Ascending aorta (tissue), 2 donors: ENCODE measurements around the gene GGACT. TPM values are rescaled to one million over a fixed set of nuclear protein-coding genes. Genes with fewer than 3 reads are reported as not detected.
A peak's percentile ranks its signal among the peaks of the same experiment; 100 is the strongest.

Source experiments
- DNase-seq, 2 donors: peaks; one replicate each; pipeline ENCODE4 v3.0.0-alpha.2; 2019; ENCODE audit warnings: low spot score in 2 of 2
- H3K27ac ChIP-seq, 2 donors: fragments of 200-600 bp; sonication (generic); one replicate each; pipeline ENCODE4 v1.5.1; 2016 to 2017; ENCODE audit warnings: mild to moderate bottlenecking in 1 of 2
- H3K27me3 ChIP-seq: fragments of 200-600 bp; sonication (generic); one replicate; pipeline ENCODE4 v1.5.1; 2017
- H3K36me3 ChIP-seq, 2 donors: fragments of 200-600 bp; sonication (generic); one replicate each; pipeline ENCODE4 v1.5.1; 2016
- H3K4me1 ChIP-seq, 2 donors: fragments of 200-600 bp; sonication (generic); one replicate each; pipeline ENCODE4 v1.5.1; 2016 to 2017; ENCODE audit warnings: mild to moderate bottlenecking in 1 of 2
- H3K4me3 ChIP-seq, 2 donors: fragments of 200-600 bp; sonication (generic); one replicate each; pipeline ENCODE4 v1.5.1; 2016 to 2017; ENCODE audit warnings: mild to moderate bottlenecking in 1 of 2
- H3K9me3 ChIP-seq, 2 donors: fragments of 200-600 bp; sonication (generic); one replicate each; pipeline ENCODE4 v1.5.1; 2016
- intact Hi-C: fragments of 100-400 bp; cut with DNase I; formaldehyde crosslinking; loops from one replicate; pipeline ENCODE4 v1.15.1; 2023
- total RNA-seq: library from RNA; depleted of rRNA; stranded (reverse); fragments of >200 nt; gene quantifications from one replicate; pipeline ENCODE4 v1.1.0, GENCODE V29; 2016
- TF ChIP-seq, protein P1 (sequence below), 3 experiments: fragments of 200-600 bp in 2 of 3; fragments of 450-650 bp in 1 of 3; sonication (generic) in 2 of 3; IDR thresholded peaks; one replicate each; pipeline ENCODE4 v1.5.1; 2016 to 2019; ENCODE audit warnings: antibody characterized with exemption in 3 of 3, mild to moderate bottlenecking in 1 of 3, moderate library complexity in 1 of 3

The GGACT gene
- total RNA-seq, 1 donor from 2014 or later, result 1.2 TPM

DNA sequence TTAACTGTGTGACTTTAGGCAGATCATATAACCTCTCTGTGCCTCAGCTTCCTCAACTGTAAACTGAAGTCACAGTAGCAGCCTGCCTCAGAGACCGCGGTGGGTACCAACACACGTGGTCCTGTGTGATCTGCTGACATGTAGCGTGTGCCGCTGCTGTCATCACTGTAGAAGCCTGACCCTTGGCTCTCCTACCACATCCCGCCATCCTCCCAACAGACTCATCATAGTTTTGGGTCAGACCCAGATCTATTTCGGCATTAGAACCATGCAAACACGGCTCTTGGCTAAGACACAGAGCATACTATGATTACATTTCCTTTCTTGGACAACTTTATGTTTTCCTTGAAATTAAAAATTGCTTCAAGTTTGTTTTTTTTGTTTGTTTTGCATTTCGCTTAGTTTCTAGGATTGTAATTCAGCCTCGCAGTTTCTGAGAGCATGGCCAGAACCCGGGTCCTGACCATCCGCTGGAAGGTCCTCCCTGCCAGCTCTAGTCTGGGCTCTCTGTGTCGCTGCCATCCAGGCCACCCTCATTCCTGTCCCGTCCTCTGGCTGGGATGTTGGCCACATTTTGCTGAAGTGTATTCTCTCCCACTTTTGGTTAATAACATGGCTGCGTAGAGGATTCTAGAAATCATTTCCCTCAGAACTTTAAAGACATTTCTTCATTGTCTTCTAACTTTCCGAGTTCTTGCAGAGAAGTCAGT, 53.0 kb downstream of the GGACT start:
- Histone ChIP-seq H3K27ac (peak overlapping the region in 1 of 2 donors; percentile 18), H3K27me3 (no peaks in the 10 kb centered on the region), H3K4me1 (no peaks in the 10 kb centered on the region), H3K36me3 (peaks cover 0 to 22% of the 10 kb centered on the region in 2 donors), H3K4me3 (no peak overlapping the region), H3K9me3 (no peaks in the 10 kb centered on the region)
- intact Hi-C loops, result no loop called here
- TF ChIP-seq, protein P1, sequence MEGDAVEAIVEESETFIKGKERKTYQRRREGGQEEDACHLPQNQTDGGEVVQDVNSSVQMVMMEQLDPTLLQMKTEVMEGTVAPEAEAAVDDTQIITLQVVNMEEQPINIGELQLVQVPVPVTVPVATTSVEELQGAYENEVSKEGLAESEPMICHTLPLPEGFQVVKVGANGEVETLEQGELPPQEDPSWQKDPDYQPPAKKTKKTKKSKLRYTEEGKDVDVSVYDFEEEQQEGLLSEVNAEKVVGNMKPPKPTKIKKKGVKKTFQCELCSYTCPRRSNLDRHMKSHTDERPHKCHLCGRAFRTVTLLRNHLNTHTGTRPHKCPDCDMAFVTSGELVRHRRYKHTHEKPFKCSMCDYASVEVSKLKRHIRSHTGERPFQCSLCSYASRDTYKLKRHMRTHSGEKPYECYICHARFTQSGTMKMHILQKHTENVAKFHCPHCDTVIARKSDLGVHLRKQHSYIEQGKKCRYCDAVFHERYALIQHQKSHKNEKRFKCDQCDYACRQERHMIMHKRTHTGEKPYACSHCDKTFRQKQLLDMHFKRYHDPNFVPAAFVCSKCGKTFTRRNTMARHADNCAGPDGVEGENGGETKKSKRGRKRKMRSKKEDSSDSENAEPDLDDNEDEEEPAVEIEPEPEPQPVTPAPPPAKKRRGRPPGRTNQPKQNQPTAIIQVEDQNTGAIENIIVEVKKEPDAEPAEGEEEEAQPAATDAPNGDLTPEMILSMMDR (IDR thresholded peaks at IDR 0.05), result no peak
- DNase-seq, result peak in 1 of 2 donors; percentile 24

DNA sequence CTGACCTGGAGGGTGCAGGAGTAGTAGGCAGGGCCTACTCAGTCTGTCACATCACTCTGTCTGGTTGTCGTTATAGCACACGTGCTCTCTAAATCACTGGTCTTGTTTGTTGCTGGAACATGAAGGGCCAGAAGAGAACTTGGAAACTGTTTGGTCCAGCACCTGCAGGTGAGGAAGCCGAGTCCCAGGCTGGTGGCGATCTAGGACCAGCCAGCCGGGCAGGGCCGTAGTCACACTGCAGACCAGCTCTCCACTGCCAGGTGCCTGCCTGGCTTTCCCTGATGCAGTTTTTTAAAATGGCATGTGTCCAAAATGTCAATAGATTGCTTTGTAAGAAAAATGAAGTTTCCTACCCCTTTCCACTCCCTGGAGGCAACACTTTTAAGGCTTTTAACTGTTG, 53.7 kb downstream of the GGACT start:
- no peaks in the 10 kb centered on the region for H3K27me3 ChIP-seq
- no peaks in the 10 kb centered on the region for H3K4me1 ChIP-seq
- H3K4me3 ChIP-seq, result no peak overlapping the region
- TF ChIP-seq, protein P1 (IDR thresholded peaks at IDR 0.05), result no peak
- DNase-seq, result no peak
- intact Hi-C loops, result no loop called here
- no peak overlapping the region for H3K27ac ChIP-seq
- H3K9me3 ChIP-seq, result no peaks in the 10 kb centered on the region
- H3K36me3 ChIP-seq, result peaks cover 0 to 25% of the 10 kb centered on the region in 2 donors

GRCh38 chr13:100534147-100534843, 54.3 kb downstream of the GGACT start:
- no peak for DNase-seq
- Histone ChIP-seq H3K36me3 (peaks cover 3 to 25% of the 10 kb centered on the region in 2 donors), H3K4me1 (no peaks in the 10 kb centered on the region), H3K27me3 (no peaks in the 10 kb centered on the region), H3K27ac (no peak overlapping the region), H3K4me3 (no peak overlapping the region), H3K9me3 (no peaks in the 10 kb centered on the region)
- intact Hi-C loops, result no loop called here
- TF ChIP-seq, protein P1 (IDR thresholded peaks at IDR 0.05), result no peak

GRCh38 chr13:100533588-100534041, 55.0 kb downstream of the GGACT start:
- peaks cover 6 to 32% of the 10 kb centered on the region in 2 donors for H3K36me3 ChIP-seq
- no peak for DNase-seq

GRCh38 chr13:100532836-100533435, 55.7 kb downstream of the GGACT start:
- intact Hi-C loops, result no loop called here
- no peaks in the 10 kb centered on the region for H3K4me1 ChIP-seq
- no peak for DNase-seq
- H3K9me3 ChIP-seq, result no peaks in the 10 kb centered on the region
- H3K36me3 ChIP-seq, result peaks cover 6 to 37% of the 10 kb centered on the region in 2 donors
- TF ChIP-seq, protein P1 (IDR thresholded peaks at IDR 0.05), result no peak
- no peaks in the 10 kb centered on the region for H3K27me3 ChIP-seq
- H3K27ac ChIP-seq, result no peak overlapping the region
- no peak overlapping the region for H3K4me3 ChIP-seq

More at GRCh38 chr13:100533588-100534041, 55.0 kb downstream of the GGACT start:
- intact Hi-C loops, result no loop called here
- Histone ChIP-seq H3K27me3 (no peaks in the 10 kb centered on the region), H3K4me1 (no peaks in the 10 kb centered on the region), H3K9me3 (no peaks in the 10 kb centered on the region), H3K27ac (no peak overlapping the region), H3K4me3 (no peak overlapping the region)
- TF ChIP-seq, protein P1 (IDR thresholded peaks at IDR 0.05), result no peak
